B cell (primary cell): ENCODE results near the gene ZSCAN4. TPM values are rescaled to one million over a fixed set of nuclear protein-coding genes. Genes with fewer than 3 reads are reported as not detected.

ENCODE experiments used
- ATAC-seq: fragments of 200-7000 bp; cut with Tn5 transposase; one replicate; pipeline ENCODE4 v1.10.0; 2021; ENCODE audit warnings: low read depth, mild to moderate bottlenecking, moderate number of reproducible peaks, moderate library complexity
- CTCF ChIA-PET: fragments of 350-600 bp; sonication (Branson Sonifier 250); formaldehyde crosslinking; loops from one replicate; lab custom pipeline; 2021; ENCODE audit warnings: antibody characterized with exemption, inconsistent platforms; lab: Charles Lee
- POLR2A ChIA-PET: fragments of 350-600 bp; sonication (Branson Sonifier 250); formaldehyde crosslinking; loops from one replicate; lab custom pipeline; 2021; ENCODE audit warnings: antibody characterized with exemption; lab: Charles Lee
- DNase-seq: peaks from one replicate; pipeline ENCODE4 v3.0.0; 2013
- H2AFZ ChIP-seq: 2 replicates; pipeline ENCODE4 v1.6.1; 2012; ENCODE audit warnings: mild to moderate bottlenecking, low read depth, low read length; ENCODE audit not compliant: insufficient read depth, poor library complexity, severe bottlenecking
- H3K27ac ChIP-seq, 2 donors: 1 replicate in 1 of 2; 2 replicates in 1 of 2; pipeline ENCODE4 v1.5.1; 2012 to 2013; ENCODE audit warnings: low read length in 2 of 2, mild to moderate bottlenecking in 2 of 2, moderate library complexity in 1 of 2
- H3K27me3 ChIP-seq, 4 experiments: fragments of 200-600 bp in 1 of 4; sonication (generic) in 1 of 4; replicated peaks in 1 of 4; 1 replicate in 2 of 4; 2 replicates in 2 of 4; pipeline versions ENCODE4 v1.6.1 to v1.7.0; 2013 to 2016; ENCODE audit warnings: low read length in 3 of 4, mild to moderate bottlenecking in 2 of 4, mixed read lengths in 1 of 4, moderate library complexity in 1 of 4; ENCODE audit not compliant: insufficient read depth in 4 of 4, control insufficient read depth in 3 of 4; ENCODE audit errors: control extremely low read depth in 1 of 4
- H3K36me3 ChIP-seq, 2 experiments: replicated peaks in 1 of 2; 1 replicate in 1 of 2; 2 replicates in 1 of 2; pipeline versions ENCODE4 v1.6.1 to v1.7.1; 2013; ENCODE audit warnings: low read length in 1 of 2; ENCODE audit not compliant: insufficient read depth in 2 of 2, control insufficient read depth in 1 of 2; ENCODE audit errors: control extremely low read depth in 1 of 2, extremely low read depth in 1 of 2
- H3K4me1 ChIP-seq, 2 donors: fragments of 200-600 bp in 1 of 2; sonication (generic) in 1 of 2; 1 replicate in 1 of 2; 2 replicates in 1 of 2; pipeline versions ENCODE4 v1.5.1 to v1.6.1; 2013 to 2017; ENCODE audit warnings: low read length in 2 of 2; ENCODE audit not compliant: control insufficient read depth in 2 of 2, insufficient read depth in 2 of 2
- H3K4me2 ChIP-seq: replicated peaks from 2 replicates; pipeline ENCODE3; 2012; ENCODE audit warnings: mild to moderate bottlenecking, low read depth, low read length; ENCODE audit not compliant: poor library complexity, severe bottlenecking
- H3K4me3 ChIP-seq, 5 experiments: fragments of 200-600 bp in 1 of 5; sonication (generic) in 1 of 5; 1 replicate in 3 of 5; 2 replicates in 2 of 5; pipeline versions ENCODE4 v1.5.1 to v1.7.0; 2011 to 2016; ENCODE audit warnings: low read length in 4 of 5, mild to moderate bottlenecking in 4 of 5, low read depth in 2 of 5, control low read depth in 1 of 5, moderate library complexity in 1 of 5; ENCODE audit not compliant: insufficient read depth in 1 of 5; ENCODE audit errors: control extremely low read depth in 1 of 5, extremely low read depth in 1 of 5
- H3K79me2 ChIP-seq: fragments of 200-600 bp; sonication (generic); one replicate; pipeline ENCODE4 v1.6.0; 2016; ENCODE audit warnings: low read length; ENCODE audit not compliant: control insufficient read depth, insufficient read depth
- H3K9ac ChIP-seq: fragments of 200-600 bp; sonication (generic); 2 replicates; pipeline ENCODE4 v1.6.1; 2017; ENCODE audit warnings: mild to moderate bottlenecking, low read length, moderate library complexity
- H3K9me3 ChIP-seq, 3 donors: one replicate each; pipeline versions ENCODE4 v1.6.1 to v1.7.1; 2013; ENCODE audit warnings: low read length in 2 of 3; ENCODE audit not compliant: control insufficient read depth in 2 of 3, insufficient read depth in 1 of 3; ENCODE audit errors: control extremely low read depth in 1 of 3
- H4K20me1 ChIP-seq: 2 replicates; pipeline ENCODE4 v1.6.0; 2012; ENCODE audit warnings: mild to moderate bottlenecking, low read length; ENCODE audit not compliant: insufficient read depth, control insufficient read depth, poor library complexity, severe bottlenecking
- H3K27ac Mint-ChIP-seq: one replicate; pipeline ENCODE4 v1.8.0; 2021; ENCODE audit warnings: mixed read lengths
- H3K27me3 Mint-ChIP-seq: one replicate; pipeline ENCODE4 v1.8.0; 2021; ENCODE audit warnings: mixed read lengths
- H3K4me1 Mint-ChIP-seq: one replicate; pipeline ENCODE4 v1.8.0; 2021; ENCODE audit warnings: mixed read lengths
- H3K4me3 Mint-ChIP-seq: one replicate; pipeline ENCODE4 v1.8.0; 2021; ENCODE audit warnings: mixed read lengths
- H3K9me3 Mint-ChIP-seq: one replicate; pipeline ENCODE4 v1.8.0; 2022; ENCODE audit warnings: mixed read lengths; ENCODE audit not compliant: insufficient read depth
- CTCF ChIP-seq: fragments of 200-600 bp; IDR thresholded peaks from one replicate; pipeline ENCODE4 v1.8.0; 2022; ENCODE audit warnings: antibody characterized with exemption, mild to moderate bottlenecking
- EZH2 ChIP-seq: IDR thresholded peaks from 2 replicates; pipeline ENCODE4 v1.6.1; 2012; ENCODE audit warnings: borderline replicate concordance, low read depth, mild to moderate bottlenecking, moderate library complexity, low read length; ENCODE audit not compliant: insufficient read depth, poor library complexity, severe bottlenecking
- WGBS: methylation state at CpG from one replicate; pipeline ENCODE4 v1.1.5; 2013; ENCODE audit warnings: missing lambda C conversion rate; ENCODE audit not compliant: insufficient coverage; 5-methylcytosine and 5-hydroxymethylcytosine counted together
- intact Hi-C: fragments of 100-400 bp; cut with micrococcal nuclease; formaldehyde crosslinking; loops from one replicate; pipeline ENCODE4 v1.10.0; 2022
- polyA plus RNA-seq: library from polyadenylated mRNA; depleted of rRNA; stranded (reverse); fragments of >200 nt; gene quantifications from 2 replicates; pipeline ENCODE4 v1.2.3, GENCODE V29; 2012
- total RNA-seq, 2 donors: library from RNA; stranded (reverse); fragments of 120-200 nt in 1 of 2; gene quantifications; 1 replicate in 1 of 2; 2 replicates in 1 of 2; pipeline versions ENCODE4 v1.2.3 to v1.2.4, GENCODE V29; 2013 to 2022

Gene ZSCAN4
- total and polyA plus RNA-seq, 2 donors (not counting 1 experiment from before 2014, with no cell fraction given): not detected

DNA sequence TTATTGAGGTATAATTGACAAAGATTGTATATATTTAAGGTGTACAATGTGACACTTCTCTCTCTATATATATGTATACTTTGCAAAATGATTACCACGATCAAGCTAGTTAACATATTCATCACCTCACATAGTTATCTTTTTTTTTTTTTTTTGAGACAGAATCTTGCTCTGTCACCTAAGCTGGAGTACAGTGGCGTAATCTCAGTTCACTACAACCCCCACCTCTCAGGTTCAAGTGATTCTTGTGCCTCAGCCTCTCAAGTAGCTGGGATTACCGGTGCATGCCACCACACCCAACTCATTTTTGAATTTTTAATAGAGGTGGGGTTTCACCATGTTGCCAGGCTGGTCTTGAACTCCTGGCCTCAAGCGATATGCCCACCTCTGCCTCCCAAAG lies 3.7 kb downstream of the ZSCAN4 start:
- no peak overlapping the region for H3K27ac Mint-ChIP-seq
- Histone ChIP-seq H4K20me1 (no peaks in the 10 kb centered on the region), H3K27me3 (peaks cover 0 to 9% (median 0%) of the 10 kb centered on the region in 4 experiments), H3K9me3 (no peaks in the 10 kb centered on the region), H3K79me2 (no peaks in the 10 kb centered on the region), H3K27ac (no peak overlapping the region), H3K36me3 (no peaks in the 10 kb centered on the region), H3K4me2 (no peak overlapping the region), H3K4me1 (no peaks in the 10 kb centered on the region), H2AFZ (no peak overlapping the region), H3K9ac (no peak overlapping the region), H3K4me3 (no peak overlapping the region)
- intact Hi-C loops: no loop called here
- DNase-seq (no peak), ATAC-seq (no peak)
- no peaks in the 10 kb centered on the region for H3K4me1 Mint-ChIP-seq
- H3K9me3 Mint-ChIP-seq: no peaks in the 10 kb centered on the region
- H3K27me3 Mint-ChIP-seq: peaks cover 30% of the 10 kb centered on the region
- POLR2A ChIA-PET: no interaction called here
- H3K4me3 Mint-ChIP-seq: no peak overlapping the region
- TF ChIP-seq EZH2 (no peak), CTCF (no peak)
- CTCF ChIA-PET: interaction anchor here (1.3 kb wide), 1 partner anchor 9 kb away, joined by 4 read pairs; the partner anchor contains the start of gene ZNF551
- WGBS: no CpG with 5 or more reads among the region's 4 CpGs

- Histone ChIP-seq H3K79me2 (no peaks in the 10 kb centered on the region), H3K4me1 (no peaks in the 10 kb centered on the region), H3K4me3 (no peak overlapping the region), H3K9me3 (peaks cover 0 to 1% (median 0%) of the 10 kb centered on the region in 3 donors), H3K27me3 (peaks cover 0 to 4% (median 2%) of the 10 kb centered on the region in 4 experiments), H3K36me3 (no peaks in the 10 kb centered on the region), H4K20me1 (no peaks in the 10 kb centered on the region), H2AFZ (no peak overlapping the region), H3K27ac (no peak overlapping the region), H3K4me2 (no peak overlapping the region), H3K9ac (no peak overlapping the region)
- H3K27ac Mint-ChIP-seq: no peak overlapping the region
- peaks cover 2% of the 10 kb centered on the region for H3K9me3 Mint-ChIP-seq
- no peak overlapping the region for H3K4me3 Mint-ChIP-seq
- TF ChIP-seq CTCF (no peak), EZH2 (no peak)
- POLR2A ChIA-PET: no interaction called here
- intact Hi-C loops: no loop called here
- CTCF ChIA-PET: no interaction called here
- H3K27me3 Mint-ChIP-seq: peaks cover 37% of the 10 kb centered on the region
- no peaks in the 10 kb centered on the region for H3K4me1 Mint-ChIP-seq
- DNase-seq (no peak), ATAC-seq (no peak)
- WGBS: no CpG with 5 or more reads among the region's 2 CpGs
Measured at GRCh38 chr19:57675881-57676280, 7.1 kb downstream of the ZSCAN4 start.
